Esophagus muscularis mucosa (tissue), 4 donors: ENCODE data around the gene SRSF4. TPM values are rescaled to one million over a fixed set of nuclear protein-coding genes. Genes with fewer than 3 reads are reported as not detected.

ENCODE experiments used
- DNase-seq: peaks from one replicate; pipeline ENCODE4 v3.0.0-alpha.2; 2017; ENCODE audit errors: extremely low spot score
- H3K27ac ChIP-seq, 4 donors: fragments of 200-600 bp; sonication (generic); replicated peaks in 1 of 4; 1 replicate in 3 of 4; 2 replicates in 1 of 4; pipeline ENCODE4 v1.5.1; 2016 to 2019; ENCODE audit warnings: mild to moderate bottlenecking in 1 of 4
- H3K27me3 ChIP-seq, 4 donors: fragments of 200-600 bp; sonication (generic); one replicate each; pipeline versions ENCODE4 v1.5.1 to v1.6.0; 2016 to 2019
- H3K36me3 ChIP-seq, 4 donors: fragments of 200-600 bp; sonication (generic); one replicate each; pipeline ENCODE4 v1.5.1; 2016 to 2019
- H3K4me1 ChIP-seq, 4 donors: fragments of 200-600 bp; sonication (generic); one replicate each; pipeline ENCODE4 v1.5.1; 2016 to 2019
- H3K4me3 ChIP-seq, 4 donors: fragments of 200-600 bp; sonication (generic); 1 replicate in 2 of 4; 2 replicates in 2 of 4; pipeline ENCODE4 v1.5.1; 2016 to 2019; ENCODE audit warnings: mild to moderate bottlenecking in 4 of 4, moderate library complexity in 1 of 4
- H3K9me3 ChIP-seq, 4 donors: fragments of 200-600 bp; sonication (generic); 1 replicate in 3 of 4; 2 replicates in 1 of 4; pipeline ENCODE4 v1.5.1; 2016 to 2019
- CTCF ChIP-seq, 3 experiments: fragments of 200-600 bp in 2 of 3; fragments of 450-650 bp in 1 of 3; sonication (generic) in 2 of 3; IDR thresholded peaks; one replicate each; pipeline ENCODE4 v1.5.1; 2017 to 2019; ENCODE audit warnings: antibody characterized with exemption in 3 of 3, mild to moderate bottlenecking in 2 of 3, moderate library complexity in 1 of 3
- EP300 ChIP-seq: sonication (generic); formaldehyde crosslinking; IDR thresholded peaks from one replicate; pipeline ENCODE4 v1.6.1; 2017; ENCODE audit warnings: antibody characterized with exemption
- POLR2A ChIP-seq: fragments of 450-650 bp; IDR thresholded peaks from one replicate; pipeline ENCODE4 v1.6.1; 2017; ENCODE audit warnings: antibody characterized with exemption, moderate library complexity, mild to moderate bottlenecking, low read depth
- POLR2AphosphoS5 ChIP-seq, 2 donors: sonication (generic); formaldehyde crosslinking; IDR thresholded peaks; one replicate each; pipeline ENCODE4 v1.6.1; 2017; ENCODE audit warnings: antibody characterized with exemption in 2 of 2
- WGBS: methylation state at CpG from one replicate; pipeline ENCODE4 v1.1.5; 2018; 5-methylcytosine and 5-hydroxymethylcytosine counted together
- intact Hi-C: fragments of 100-400 bp; cut with DNase I; formaldehyde crosslinking; loops from one replicate; pipeline ENCODE4 v1.15.1; 2023
- total RNA-seq, 4 donors: library from RNA; depleted of rRNA; stranded (reverse); fragments of >200 nt; gene quantifications; one replicate each; pipeline versions ENCODE4 v1.1.0 to v1.2.1, GENCODE V29; 2016

The SRSF4 gene
- 100 to 1,000 TPM in 2 of 4 donors, 10 to 100 TPM in 2; 90.3 to 113 (median 98.3) TPM for total RNA-seq

GRCh38 chr1:29181413-29182225 lies at the start of gene SRSF4:
Gene SRSF4, minus strand, starts transcription at chr1:29181900. Its CDS starts 148 bp downstream, at chr1:29181752.
- TF ChIP-seq POLR2A: peak; percentile 83
- TF ChIP-seq CTCF (IDR thresholded peaks at IDR 0.05): peak; percentile 62 to 70 (median 64)
- peak; percentile 17 for TF ChIP-seq EP300
- peak; percentile 90 to 96 for TF ChIP-seq POLR2AphosphoS5 (IDR thresholded peaks at IDR 0.05)
- intact Hi-C loops: loop anchor here (2.0 to 10.0 kb wide), 2 partner anchors 59 to 537 kb away; partner anchors contain the start of genes RNU11, TAF12 and TMEM200B
- Histone ChIP-seq H3K27me3 (no peaks in the 10 kb centered on the region), H3K9me3 (no peaks in the 10 kb centered on the region), H3K4me3 (peak within 1 kb of the TSS; percentile 73 to 98 (median 88)), H3K4me1 (peaks cover 43 to 52% (median 49%) of the 10 kb centered on the region in 4 donors), H3K27ac (peak within 1 kb of the TSS; percentile 98 to 100 (median 99)), H3K36me3 (peaks cover 0 to 6% (median 0%) of the 10 kb centered on the region in 4 donors)
- DNase-seq: peak; percentile 99
- 0% methylated on average over 4 of the region's 100 CpGs for WGBS

- Histone ChIP-seq H3K27me3 (peaks cover 0 to 5% (median 0%) of the 10 kb centered on the region in 4 donors), H3K36me3 (peaks cover 0 to under 1% (median 0%) of the 10 kb centered on the region in 4 donors), H3K4me1 (peaks cover 10 to 24% (median 18%) of the 10 kb centered on the region in 4 donors), H3K27ac (peak within 1 kb of the TSS; percentile 77 to 87 (median 78)), H3K4me3 (peak within 1 kb of the TSS; percentile 69 to 85 (median 84)), H3K9me3 (no peaks in the 10 kb centered on the region)
- WGBS: 5% methylated on average over 20 of the region's 52 CpGs
- intact Hi-C loops: loop anchor here (10.0 kb wide), 1 partner anchor 1554 kb away; no protein-coding TSS in a partner anchor
- peak; percentile 99 for DNase-seq
- TF ChIP-seq POLR2AphosphoS5 (IDR thresholded peaks at IDR 0.05) (peak; percentile 84 to 94), POLR2A (peak; percentile 11), CTCF (IDR thresholded peaks at IDR 0.05) (peak; percentile 12 to 39 (median 22)), EP300 (no peak)
Measured at GRCh38 chr1:29230553-29231378, 49.1 kb upstream of the SRSF4 start, which contains the start of gene MECR. Gene MECR, minus strand, starts transcription at chr1:29230934. Its CDS starts 28 bp downstream, at chr1:29230906.

GRCh38 chr1:29230204-29230552 lies 48.5 kb upstream of the SRSF4 start:
- intact Hi-C loops: loop anchor here (10.0 kb wide), 1 partner anchor 1555 kb away; no protein-coding TSS in a partner anchor
- H3K9me3 ChIP-seq: no peaks in the 10 kb centered on the region
- H3K36me3 ChIP-seq: peaks cover 0 to 6% (median 1%) of the 10 kb centered on the region in 4 donors
- TF ChIP-seq CTCF (IDR thresholded peaks at IDR 0.05) (no peak), POLR2A (no peak), EP300 (no peak), POLR2AphosphoS5 (IDR thresholded peaks at IDR 0.05) (no peak)
- WGBS: 17% methylated on average over 4 of the region's 4 CpGs
- H3K27me3 ChIP-seq: peaks cover 0 to 5% (median 0%) of the 10 kb centered on the region in 4 donors
- peak overlapping the region; percentile 69 to 85 (median 84) for H3K4me3 ChIP-seq
- H3K27ac ChIP-seq: peak overlapping the region; percentile 77 to 87 (median 78)
- DNase-seq: no peak
- H3K4me1 ChIP-seq: peaks cover 10 to 23% (median 18%) of the 10 kb centered on the region in 4 donors

GRCh38 chr1:29227511-29227910 lies 45.8 kb upstream of the SRSF4 start:
- Histone ChIP-seq H3K4me3 (no peak overlapping the region), H3K27me3 (no peaks in the 10 kb centered on the region), H3K4me1 (peaks cover 10 to 23% (median 18%) of the 10 kb centered on the region in 4 donors), H3K36me3 (peaks cover 0 to 32% (median 15%) of the 10 kb centered on the region in 4 donors), H3K27ac (no peak overlapping the region), H3K9me3 (no peaks in the 10 kb centered on the region)
- intact Hi-C loops: no loop called here
- DNase-seq: no peak
- no peak for TF ChIP-seq CTCF (IDR thresholded peaks at IDR 0.05)
- TF ChIP-seq POLR2A: no peak
- TF ChIP-seq EP300: no peak
- no peak for TF ChIP-seq POLR2AphosphoS5 (IDR thresholded peaks at IDR 0.05)
- WGBS: 82% methylated on average over 5 of the region's 5 CpGs
